GM18511 (cell line): Measurements from ENCODE around the gene TTC17.
A peak's percentile ranks its signal among the peaks of the same experiment; 100 is the strongest.

Experiments used
- ATAC-seq: cut with Tn5 transposase; IDR thresholded peaks from one replicate; pipeline ENCODE4 v1.9.1; 2021; ENCODE audit warnings: mild to moderate bottlenecking, moderate library complexity; ENCODE audit not compliant: unreplicated experiment

TTC17 gene

GRCh38 chr11:43523632-43524031 lies 164.9 kb downstream of the TTC17 start:
- peak; percentile 72 for ATAC-seq

GRCh38 chr11:43532041-43532440 lies 173.3 kb downstream of the TTC17 start:
- no peak for ATAC-seq

DNA sequence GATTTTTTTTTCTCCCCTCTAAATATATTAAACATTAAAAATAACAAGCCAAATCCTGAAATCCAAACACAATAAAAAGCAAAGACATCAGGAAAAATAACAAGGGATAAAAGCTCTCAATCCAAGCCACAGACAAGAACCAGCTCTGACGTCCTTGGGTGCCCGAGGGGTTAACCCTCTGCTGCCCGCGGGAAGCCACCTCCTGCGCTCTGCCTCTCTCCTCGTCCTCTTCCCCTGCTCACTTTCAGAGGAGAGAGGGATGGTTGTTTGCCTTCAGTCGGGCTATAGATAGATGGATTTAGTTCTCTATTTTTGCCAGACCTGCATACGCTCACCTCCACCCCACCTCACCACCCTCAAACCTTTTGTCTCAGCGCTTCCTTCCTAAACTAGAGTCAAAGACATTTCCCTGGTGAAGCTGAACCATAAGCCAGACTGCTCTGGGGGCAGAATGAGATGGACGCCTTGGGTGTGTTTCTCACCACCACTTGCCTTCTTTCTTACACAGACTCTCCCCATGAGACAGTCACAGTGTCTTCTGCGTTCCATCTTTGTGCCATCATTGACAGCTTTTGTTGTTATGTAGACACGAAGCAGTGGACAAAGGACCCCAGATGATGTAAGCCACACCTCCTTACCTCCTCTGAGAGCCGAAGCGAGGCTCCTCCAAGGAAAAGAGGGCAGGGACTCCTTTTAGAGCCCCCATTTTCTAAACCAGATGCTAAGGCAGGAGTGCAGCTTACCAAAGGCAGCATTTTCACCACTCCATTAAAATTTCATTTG lies 179.3 kb downstream of the TTC17 start:
- no peak for ATAC-seq

DNA sequence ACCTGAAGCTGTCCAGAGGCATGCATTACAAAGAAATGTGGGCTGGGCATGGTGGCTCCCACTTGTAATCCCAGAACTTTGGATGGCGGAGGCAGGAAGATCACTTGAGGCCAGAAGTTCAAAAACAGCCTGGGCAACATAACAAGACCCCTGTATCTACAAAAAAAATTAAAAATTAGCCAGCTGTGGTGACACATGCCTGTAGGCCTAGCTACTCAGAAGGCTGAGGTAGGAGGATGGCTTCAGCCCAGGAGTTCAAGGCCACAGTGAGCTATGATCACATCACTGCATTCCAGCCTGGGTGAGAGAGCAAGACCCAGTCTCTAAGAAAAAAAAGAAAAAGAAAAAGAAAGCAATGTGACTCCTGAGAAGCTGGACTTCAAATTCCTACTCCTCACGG lies 183.3 kb downstream of the TTC17 start:
- ATAC-seq = no peak

DNA sequence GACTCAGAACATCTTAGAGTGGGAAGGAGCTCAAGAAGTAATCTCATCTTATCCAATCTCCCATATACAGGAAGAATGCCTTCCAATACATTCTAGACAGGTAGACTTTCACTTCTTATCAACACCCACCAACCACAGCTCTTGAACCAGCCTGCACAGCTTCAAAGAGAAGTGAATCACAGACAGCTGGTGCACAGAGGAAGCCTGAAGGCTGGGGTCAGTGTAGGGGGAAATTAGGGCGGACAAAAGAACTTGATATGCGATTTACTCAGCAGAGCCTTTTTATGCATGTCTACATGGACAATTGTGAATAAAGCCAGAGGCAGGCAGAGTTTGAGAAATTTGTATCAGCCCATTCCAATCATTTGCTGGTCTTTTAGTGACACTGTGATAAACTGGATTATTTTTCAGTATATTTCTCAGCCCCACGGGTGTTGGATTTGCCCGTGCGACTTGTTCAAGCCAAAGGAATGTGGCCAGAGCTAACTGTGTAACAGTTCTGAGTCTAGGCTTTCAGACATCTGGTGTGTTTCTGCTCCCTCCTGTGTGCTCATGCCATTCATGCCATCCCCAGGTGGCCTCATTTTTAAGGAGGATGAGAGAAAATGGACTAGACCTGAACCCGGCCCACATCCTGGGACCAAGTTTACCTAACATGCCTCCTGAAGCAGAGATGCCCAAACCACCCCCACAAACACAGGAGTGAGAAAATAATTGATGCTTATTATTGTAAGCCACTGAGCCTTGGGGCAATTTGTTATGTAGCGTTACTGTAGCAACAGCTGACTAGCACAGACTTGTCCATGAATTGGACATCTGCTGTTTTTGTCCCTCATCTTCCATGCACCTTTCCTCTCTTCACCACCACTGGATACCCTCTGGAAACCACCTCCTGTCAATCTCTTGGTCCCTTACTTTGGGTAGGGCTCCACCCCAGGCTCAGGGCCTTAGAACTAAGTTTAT lies 184.3 kb downstream of the TTC17 start:
- no peak for ATAC-seq
